GM13977 (cell line): ENCODE data around the gene INO80E.
"Not testable (repeated sequence)": the region's sequence is repeated elsewhere in the genome, so short reads cannot be mapped to it uniquely, and the experiment has no call there.

ENCODE experiments used
- DNase-seq: peaks from one replicate; pipeline ENCODE4 v3.0.0; 2012; ENCODE audit warnings: low spot score
- in situ Hi-C: fragments of 300-500 bp; cut with MboI; formaldehyde crosslinking; loops from one replicate; pipeline ENCODE4 v1.12.0; 2022; ENCODE audit warnings: low sequenced_read_pairs, low pct_unique_long_range_greater_than_20kb, mixed read lengths, inconsistent platforms; ENCODE audit not compliant: unreplicated experiment
- TF ChIP-seq, protein P1 (sequence below): IDR thresholded peaks from 2 replicates; pipeline ENCODE4 v1.5.1; 2012; ENCODE audit warnings: mild to moderate bottlenecking, control low read depth; ENCODE audit not compliant: insufficient read depth; ENCODE audit errors: extremely low read depth, missing control alignments

Gene INO80E

DNA sequence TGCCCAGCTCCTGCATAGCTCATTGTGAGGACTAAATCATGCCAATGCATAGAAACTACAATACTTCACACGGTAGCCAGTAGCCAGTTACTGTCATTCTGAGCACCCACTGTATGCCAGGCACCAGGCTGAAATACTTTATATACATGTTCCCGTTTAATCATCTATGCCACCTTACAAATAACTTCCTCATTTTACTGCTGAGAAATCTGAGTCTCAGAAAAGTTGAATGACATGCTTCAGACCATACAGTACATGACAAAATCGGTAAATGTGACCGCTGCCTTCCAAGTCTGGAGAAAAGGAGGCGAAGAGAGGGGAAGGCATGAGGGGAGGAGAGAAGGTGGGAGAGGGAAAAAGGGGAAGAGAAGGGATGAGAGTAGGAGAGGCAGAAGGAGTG, 44.2 kb downstream of the INO80E start:
- no peak for DNase-seq
- TF ChIP-seq, protein P1, sequence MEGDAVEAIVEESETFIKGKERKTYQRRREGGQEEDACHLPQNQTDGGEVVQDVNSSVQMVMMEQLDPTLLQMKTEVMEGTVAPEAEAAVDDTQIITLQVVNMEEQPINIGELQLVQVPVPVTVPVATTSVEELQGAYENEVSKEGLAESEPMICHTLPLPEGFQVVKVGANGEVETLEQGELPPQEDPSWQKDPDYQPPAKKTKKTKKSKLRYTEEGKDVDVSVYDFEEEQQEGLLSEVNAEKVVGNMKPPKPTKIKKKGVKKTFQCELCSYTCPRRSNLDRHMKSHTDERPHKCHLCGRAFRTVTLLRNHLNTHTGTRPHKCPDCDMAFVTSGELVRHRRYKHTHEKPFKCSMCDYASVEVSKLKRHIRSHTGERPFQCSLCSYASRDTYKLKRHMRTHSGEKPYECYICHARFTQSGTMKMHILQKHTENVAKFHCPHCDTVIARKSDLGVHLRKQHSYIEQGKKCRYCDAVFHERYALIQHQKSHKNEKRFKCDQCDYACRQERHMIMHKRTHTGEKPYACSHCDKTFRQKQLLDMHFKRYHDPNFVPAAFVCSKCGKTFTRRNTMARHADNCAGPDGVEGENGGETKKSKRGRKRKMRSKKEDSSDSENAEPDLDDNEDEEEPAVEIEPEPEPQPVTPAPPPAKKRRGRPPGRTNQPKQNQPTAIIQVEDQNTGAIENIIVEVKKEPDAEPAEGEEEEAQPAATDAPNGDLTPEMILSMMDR = no peak
- in situ Hi-C loops = no loop called here

DNA sequence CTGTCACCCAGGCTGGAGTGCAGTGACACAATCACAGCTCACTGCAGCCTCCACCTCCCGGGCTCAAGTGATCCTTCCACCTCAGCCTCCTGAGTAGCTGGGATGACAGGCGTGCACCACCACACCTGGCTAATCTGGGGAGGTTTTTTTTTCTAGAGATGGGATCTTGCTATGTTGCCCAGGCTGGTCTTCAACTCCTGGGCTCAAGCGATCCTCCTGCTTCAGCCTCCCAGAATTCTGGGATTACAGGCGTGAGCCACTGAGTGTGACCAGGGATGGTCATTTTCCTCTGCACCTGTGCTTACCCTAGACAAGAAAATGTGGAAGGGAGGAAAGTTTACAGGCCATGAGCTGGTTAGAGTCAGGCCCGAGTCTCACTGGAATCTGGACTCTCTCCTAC, 44.6 kb downstream of the INO80E start:
- DNase-seq, in situ Hi-C loops: not testable (repeated sequence)

DNA sequence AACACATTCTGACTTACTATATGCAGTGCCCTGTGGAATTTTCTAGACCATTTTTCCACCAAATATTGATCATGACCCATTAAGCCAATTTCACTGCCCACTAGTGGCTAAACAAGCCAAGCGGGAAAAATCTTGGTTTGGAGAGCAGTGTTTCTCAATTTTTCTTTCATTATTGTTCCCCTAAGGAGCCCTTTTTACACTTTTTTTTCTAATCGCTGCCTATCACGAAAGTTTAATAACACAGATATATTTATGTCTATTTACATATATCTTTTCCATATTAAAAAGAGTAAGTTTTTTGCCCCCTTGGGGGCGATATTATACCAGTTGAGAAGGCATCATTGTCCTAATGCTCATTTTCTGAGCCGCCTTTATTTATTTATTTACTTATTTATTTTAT, 45.8 kb downstream of the INO80E start:
- in situ Hi-C loops = no loop called here
- TF ChIP-seq, protein P1 = peak; percentile 2
- no peak for DNase-seq

DNA sequence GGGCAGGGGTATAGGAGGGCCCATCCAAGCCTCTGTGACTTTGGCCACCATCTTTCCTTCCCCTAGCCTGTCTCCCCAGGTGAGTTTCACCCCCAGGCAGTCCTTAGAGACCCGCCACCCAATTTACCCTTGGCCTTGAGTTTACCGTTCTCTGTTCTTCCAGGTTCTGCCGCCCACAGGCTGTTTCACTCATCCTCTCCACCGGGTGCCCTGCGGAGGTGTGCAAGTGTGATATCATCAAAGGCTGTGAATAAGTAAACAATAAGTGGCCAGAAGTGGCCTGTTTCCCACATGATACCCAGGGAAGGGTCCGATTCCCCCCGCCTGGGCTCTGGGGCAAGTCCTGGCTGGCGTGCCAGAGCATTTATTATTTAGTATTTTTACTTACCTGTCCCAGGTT, 50.1 kb downstream of the INO80E start:
- TF ChIP-seq, protein P1 = no peak
- in situ Hi-C loops = no loop called here
- DNase-seq = no peak

DNA sequence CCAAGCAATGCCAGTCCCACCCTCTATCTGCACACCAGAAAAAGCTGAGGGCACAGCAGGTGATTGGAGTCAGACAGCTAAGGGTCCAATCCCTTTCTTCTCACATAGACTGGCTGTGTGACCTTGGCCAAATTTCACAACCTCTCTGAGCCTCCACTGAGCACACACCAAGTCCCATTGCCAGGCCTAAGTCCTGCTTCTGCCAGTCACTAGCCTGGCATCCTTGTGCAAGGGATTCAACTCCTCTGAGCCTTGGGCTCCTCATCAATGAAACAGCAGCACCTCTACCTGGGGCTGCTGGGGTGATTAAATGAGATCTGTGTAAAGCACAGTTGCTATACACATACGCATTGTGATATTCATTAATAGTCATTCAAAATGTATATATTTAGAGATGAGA, 50.5 kb downstream of the INO80E start:
- TF ChIP-seq, protein P1 = no peak
- no peak for DNase-seq
- in situ Hi-C loops = no loop called here

DNA sequence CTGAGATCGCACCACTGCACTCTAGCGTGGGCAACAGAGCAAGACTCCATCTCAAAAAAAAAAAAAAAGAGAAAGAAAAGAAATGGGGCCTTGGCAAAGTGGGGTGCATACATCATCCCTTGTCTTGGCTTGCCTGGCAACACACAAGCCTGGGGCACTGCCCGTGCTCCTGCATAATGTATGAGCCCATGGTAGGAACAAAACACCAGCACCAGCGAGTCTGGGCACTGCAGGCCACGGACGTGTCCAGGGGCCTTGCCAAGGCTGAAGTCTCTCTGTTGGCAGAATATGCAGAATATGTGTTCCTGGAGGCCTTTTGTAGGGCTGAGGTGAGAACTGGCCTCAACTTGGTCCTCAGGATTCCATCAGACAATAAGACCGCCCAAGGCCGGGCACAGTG, 53.8 kb downstream of the INO80E start:
- no peak for DNase-seq
- in situ Hi-C loops = no loop called here
- TF ChIP-seq, protein P1 = no peak

DNA sequence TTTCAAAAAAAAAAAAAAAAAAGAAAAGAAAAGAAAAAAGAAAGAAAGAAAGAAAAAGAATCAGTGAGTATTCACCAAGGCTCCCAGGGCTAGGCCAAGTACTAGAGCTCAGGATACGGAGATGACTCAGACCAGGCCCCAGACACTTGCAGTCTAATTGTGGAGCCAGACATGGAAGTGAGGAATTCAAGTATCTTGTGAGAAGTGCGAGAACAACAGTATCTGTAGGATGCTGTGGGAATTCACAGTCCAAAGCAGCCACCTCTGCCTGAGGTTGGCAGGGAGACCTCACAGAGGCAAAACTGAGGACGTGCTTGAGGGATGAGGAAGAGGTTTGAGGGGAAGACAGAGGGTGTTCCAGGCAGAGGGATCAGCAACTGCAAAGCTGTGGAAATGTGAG, 55.5 kb downstream of the INO80E start:
- in situ Hi-C loops = no loop called here
- no peak for DNase-seq
- TF ChIP-seq, protein P1 = no peak
